NCI-H128 (cell line): ENCODE results near the gene RNF5.
"Not testable (repeated sequence)": the region's sequence is repeated elsewhere in the genome, so short reads cannot be mapped to it uniquely, and the experiment has no call there.

Source experiments
- DNase-seq: peaks from one replicate; lab custom pipeline; 2025; ENCODE audit not compliant: unreplicated experiment; lab: John Stamatoyannopoulos, UW

RNF5 gene

DNA sequence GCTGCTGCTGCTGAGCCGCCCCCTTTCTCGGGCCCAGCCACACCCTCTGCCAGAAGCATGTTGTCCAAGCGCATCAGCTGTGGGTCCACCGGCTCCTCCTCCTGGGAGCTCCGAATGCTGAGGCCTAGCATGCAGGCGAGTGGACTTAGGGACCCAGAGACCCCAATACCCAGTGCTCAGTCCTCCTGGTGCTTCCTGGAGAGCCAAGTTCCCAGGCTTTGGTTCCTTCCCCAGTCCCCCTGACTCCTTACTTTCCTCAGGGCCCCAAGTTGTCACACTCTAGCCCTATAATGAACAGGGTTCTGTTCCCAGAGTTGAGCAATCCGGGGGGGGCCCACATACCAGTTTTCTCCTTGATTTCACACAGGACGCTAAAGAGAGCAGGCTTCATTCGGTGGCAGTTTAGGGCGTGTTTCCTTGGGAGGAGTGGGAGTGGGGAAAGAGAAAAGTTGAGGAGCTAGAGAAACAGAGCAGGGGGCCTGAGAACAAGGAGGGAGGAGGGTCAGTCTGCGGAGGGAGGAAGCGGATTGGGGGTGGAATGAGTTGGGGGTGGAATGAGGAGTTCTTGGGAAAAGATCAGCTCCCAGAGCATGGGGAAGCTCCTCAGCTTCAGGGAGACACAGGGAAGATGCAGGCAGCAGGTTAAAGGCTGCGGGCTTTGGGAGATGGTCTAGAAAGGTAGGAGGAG lies 10.3 kb downstream of the RNF5 start:
- DNase-seq, result no peak

GRCh38 chr6:32189069-32189741 lies 11.0 kb downstream of the RNF5 start:
- no peak for DNase-seq

- no peak for DNase-seq
Measured at GRCh38 chr6:32189742-32190053, 11.5 kb downstream of the RNF5 start.

DNA sequence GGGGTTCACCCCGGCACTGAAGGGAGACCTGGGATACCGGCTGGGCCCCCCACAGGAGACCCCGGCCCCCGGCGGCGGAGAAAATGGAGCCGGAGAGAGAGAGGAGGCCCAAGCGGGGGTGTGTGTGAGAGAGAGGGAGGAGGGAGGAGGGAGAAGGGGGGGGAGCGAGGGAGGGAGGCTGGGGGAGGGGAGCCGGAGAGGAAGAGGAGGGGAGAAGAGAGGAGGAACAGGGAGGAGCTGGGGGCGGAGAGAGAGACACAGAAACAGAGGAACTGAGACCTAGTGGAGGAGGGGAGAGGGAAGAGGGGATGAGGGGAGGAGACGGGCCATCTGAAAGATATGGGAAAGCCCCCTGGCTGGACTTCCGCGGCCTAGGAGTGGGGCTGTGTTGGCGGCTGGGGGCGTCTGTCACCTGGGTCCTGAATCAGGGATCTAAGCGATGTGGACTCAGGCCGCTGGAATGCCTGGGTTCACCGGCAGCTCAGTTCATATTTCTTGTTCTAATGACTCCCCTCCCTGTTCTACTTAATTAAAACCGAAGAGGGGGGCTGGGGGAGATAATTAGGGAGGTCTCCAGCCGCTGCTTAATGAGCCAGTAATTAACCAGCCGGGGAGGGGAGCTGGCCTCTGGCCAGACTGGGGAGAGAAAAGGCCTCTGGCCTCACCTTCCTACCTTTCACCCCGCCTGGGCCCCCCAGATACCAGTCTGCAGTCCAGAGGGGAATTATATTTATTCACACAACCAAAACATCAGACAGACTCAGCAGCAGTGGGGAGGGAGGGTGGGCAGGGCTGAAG lies 12.0 kb downstream of the RNF5 start, which contains the start of gene PBX2:
Gene PBX2 (minus strand): TSS at position 149 of the 798 bp plus-strand sequence. CDS start 287 bp downstream, outside the sequence.
- peak; percentile 30 for DNase-seq

DNA sequence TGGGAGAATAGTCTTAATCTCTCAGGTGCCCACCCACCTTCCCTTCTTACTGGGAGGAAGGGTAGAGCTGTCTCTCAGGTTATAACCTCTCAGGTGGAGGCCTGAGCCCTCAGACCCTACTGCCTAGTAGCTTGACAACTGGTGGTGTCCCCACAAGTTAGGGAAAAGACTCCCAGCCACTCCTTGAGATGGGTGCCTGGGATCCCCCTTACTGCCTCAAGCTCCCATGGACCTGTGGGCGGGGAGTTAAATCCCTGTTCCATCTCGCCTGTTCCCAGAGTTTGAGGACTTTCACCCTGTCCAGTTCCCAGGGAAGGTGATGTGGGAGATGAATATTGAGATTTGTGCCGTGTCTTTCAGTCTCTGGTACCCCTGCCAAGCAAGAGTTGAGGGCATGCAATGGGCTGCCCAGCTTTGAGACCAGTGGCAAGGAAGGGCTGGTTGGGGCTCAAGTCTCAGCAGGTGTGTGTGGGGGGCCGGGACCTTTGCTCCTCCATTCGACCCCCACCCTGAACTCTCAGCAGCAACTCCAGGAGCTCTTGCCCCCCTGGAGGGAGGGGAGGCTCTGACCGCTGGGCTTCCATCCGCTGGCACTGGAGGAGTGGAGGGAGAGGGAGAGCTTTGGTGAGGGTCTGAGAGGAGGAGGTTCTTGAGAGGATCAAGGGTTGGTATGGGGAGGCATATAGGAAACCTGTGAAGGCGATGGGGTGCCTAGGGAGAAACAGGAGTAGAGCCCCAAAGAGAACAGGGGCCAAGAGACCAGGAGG lies 12.9 kb downstream of the RNF5 start:
- no peak for DNase-seq

DNA sequence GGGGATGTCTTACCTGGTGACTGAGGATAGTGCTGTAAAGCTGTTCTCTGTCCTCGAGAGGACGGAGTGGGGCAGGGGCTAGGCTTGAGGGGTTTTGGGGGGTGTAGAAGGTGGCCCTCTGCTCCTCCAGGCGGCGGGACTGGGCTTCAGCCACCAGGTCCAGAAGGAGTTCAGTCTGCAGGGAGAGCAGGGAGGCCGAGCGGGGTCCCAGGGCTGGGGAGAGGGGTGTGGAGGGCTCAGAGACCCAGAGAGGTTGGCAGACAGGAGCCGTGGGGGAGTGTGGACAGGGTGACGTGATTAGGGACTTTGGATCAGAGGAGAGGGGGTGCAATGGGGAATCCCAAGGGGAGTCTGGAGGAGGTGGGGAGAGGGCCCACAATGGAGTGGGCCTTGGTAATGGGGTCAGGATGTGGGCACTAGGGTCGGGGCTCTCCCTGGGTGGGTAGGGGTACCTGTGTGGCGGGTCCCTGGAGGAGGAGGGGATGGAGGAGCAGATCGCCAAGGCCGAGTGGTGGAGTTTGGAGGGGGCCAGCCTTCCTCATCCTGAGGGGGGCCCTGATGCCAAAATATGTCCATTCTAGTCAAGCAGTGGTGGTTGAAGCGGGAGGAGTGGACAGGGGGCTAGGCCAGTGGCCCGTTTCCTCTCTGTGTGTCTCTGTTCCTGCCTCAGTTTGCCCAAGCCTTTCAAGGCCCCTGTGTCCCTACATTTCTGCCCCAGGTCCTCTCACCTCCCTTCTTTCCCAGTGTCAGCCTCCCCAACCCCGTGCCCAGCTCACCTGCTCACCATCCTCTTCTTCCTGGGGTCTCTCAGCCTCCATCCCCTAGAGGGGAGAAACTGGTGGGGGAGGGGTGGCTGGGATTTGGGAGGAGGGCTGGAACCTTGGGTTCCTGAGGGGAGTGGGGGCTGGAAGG lies 13.7 kb downstream of the RNF5 start:
- DNase-seq, result no peak

- no peak for DNase-seq
Measured at GRCh38 chr6:32192608-32193039, 14.4 kb downstream of the RNF5 start, which contains the start of gene GPSM3. GPSM3 (minus strand) TSS chr6:32192643; CDS start chr6:32192513, 130 bp downstream.

DNA sequence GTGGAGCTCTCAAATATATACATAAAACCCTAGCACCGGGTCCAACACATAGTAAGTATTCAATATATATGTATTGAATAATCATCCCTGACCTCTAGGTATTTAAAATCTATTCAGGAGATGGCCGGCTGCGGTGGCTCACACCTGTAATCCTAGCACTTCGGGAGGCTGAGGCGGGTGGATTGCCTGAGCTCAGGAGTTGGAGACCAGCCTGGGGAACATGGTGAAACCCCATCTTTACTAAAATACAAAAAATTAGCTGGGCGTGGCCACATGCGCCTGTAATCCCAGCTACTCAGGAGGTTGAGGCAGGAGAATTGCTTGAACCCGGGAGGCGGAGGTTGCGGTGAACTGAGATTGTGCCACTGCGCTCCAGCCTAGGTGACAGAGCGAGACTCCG lies 14.9 kb downstream of the RNF5 start:
- DNase-seq, result not testable (repeated sequence)

DNA sequence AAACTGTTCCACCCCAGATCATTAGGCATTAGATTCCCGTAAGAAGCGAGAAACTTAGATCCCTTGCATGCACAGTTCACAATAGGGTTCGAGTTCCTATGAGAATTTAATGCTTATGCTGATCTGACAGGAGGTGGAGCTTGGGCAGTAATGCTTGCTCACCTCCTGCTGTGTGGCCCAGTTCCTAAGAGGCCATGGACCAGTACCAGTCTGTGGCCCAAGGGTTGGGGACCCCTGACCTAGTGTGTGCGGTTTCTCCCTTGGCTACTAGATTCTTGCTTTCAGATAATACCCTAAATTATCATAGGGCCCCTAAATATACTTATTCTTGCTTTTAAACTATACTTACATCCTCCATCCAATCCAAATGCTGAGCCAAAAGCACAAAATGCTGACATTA lies 16.2 kb downstream of the RNF5 start:
- DNase-seq, result no peak

DNA sequence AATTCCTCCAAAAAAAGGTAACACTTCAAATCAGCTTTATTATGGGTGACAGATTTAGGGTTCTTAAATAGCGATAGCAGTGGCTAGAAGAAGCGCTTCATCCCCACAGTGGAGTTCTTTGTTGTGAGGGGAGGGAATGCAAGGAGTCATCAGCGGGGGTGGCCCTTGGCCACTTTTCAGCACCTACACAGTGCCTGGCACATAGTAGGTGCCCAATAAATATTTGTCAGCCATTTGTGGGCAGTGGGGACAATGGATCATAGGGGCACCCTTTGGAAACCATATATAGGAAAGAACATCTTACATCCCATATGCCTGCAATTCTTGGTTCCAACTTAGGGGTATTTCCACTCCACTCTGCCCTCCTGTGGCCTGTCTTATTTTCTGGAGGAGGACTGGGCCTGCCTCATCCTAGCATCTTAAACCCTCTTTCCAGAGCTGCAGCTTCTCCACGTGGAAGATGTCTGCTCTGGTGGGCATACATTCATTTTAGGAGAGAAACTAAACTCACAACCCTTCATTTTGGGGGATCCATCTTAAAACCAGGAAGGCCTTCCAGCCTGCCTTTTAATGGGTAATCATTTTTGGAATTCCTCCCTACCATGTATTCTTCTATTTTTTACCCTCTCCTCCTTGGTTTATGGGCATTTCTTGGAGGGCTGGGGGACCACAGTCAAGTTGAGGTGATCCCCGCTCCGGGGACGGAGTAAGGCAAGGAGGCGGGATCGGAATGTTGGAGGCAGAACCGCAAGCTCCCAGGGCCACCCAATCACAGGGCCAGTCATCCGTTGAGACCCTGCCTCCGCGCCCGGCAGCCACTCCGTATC lies 16.8 kb downstream of the RNF5 start:
- no peak for DNase-seq

- DNase-seq, result peak; percentile 100
Measured at GRCh38 chr6:32195652-32195901, 17.4 kb downstream of the RNF5 start.

GRCh38 chr6:32195902-32196681 lies 17.9 kb downstream of the RNF5 start:
- DNase-seq, result peak; percentile 60

DNA sequence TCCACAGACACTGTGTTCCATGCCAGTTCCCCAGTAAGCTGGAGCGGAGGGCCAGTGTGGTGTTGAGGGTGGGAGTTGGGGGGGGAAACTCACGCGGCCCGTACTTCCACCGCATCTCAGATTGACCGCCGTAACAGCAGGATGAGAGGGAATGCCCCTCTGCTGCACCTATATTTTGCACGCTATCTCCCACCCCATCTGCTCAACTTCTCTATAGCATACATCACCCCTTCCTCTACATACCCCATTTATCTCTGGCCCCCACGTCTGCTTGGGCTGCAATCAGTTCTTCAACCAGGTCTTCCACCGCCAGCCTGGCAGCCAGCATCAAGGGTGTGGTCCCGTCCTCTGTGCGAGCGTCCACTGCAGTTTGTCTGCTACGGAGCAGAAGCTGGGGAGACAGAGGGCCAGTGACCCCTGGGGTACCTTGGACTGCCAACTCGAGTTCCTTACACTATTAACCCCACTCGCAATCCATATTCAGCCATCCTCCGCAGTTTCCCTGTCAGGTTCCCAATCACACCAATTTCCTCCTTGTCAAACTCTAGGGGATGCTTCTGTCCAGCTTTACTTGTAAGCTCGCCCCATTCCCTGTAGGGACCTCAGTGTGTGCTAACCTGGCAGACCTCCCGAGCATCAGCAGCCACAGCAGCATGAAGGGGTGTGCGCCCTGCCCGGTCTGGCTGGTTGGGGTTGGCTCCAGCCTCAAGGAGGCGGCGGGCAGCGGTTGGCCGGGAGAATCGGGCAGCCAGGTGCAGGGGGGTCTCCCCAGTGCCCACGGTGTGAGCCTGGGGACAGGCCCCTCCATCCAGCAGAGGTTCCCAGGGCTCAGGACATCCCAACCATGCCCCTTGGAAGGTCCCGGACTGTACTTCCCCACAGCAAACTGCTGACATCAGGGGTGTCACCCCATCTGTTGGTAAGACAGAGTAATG lies 18.7 kb downstream of the RNF5 start:
- no peak for DNase-seq

GRCh38 chr6:32198345-32198696 lies 20.1 kb downstream of the RNF5 start:
- no peak for DNase-seq

- no peak for DNase-seq
Measured at GRCh38 chr6:32198866-32199265, 20.7 kb downstream of the RNF5 start.

DNA sequence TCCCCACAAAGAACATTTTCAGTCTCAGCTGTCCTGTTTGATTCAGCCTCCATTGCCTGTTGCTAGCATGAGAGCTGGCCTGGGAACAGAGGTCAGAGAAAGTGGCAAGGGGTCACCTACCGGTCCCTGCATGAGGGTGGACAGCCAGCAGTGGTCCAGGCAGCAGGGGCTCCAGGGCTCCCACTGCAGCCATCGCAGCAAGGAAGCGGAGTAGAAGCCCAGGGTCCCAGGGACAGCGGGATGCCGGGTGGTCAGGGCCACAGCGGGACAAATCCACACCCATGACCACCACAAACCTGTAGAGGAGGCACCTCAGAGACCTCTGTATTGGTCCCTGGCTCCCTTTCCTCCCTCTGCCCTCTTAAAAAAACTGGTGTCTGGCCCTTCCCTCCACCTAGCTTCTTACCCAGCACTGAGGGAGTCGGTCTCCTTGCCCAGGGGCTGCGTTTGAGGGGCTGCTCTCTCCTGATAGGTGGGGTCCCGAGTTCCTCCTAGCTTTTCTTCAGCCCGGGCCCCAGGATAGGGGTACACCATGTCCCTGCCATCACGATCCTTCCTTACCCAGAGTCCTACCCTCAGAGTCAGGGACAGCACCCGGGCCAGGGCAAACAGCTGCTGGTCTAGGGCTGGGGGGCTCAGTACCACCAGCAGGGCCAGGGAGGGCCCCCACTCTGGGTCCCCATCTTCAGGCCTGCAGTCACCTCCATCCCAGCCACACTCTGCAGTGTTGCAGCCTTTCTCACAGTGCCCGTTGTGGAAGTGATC lies 22.7 kb downstream of the RNF5 start:
- DNase-seq, result no peak

- no peak for DNase-seq
Measured at GRCh38 chr6:32202186-32202585, 24.0 kb downstream of the RNF5 start.
